ENCODE data around the gene GRB10. TPM values are rescaled to one million over a fixed set of nuclear protein-coding genes. Genes with fewer than 3 reads are reported as not detected.

Gene GRB10
- total RNA-seq, 4 donors from 2014 or later = 8.8 to 55.7 (median 14.3) TPM

GRCh38 chr7:50826371-50827172 is 43.9 kb upstream of the GRB10 start:
- no peaks in the 10 kb centered on the region for H3K36me3 ChIP-seq
- TF ChIP-seq, protein P1, sequence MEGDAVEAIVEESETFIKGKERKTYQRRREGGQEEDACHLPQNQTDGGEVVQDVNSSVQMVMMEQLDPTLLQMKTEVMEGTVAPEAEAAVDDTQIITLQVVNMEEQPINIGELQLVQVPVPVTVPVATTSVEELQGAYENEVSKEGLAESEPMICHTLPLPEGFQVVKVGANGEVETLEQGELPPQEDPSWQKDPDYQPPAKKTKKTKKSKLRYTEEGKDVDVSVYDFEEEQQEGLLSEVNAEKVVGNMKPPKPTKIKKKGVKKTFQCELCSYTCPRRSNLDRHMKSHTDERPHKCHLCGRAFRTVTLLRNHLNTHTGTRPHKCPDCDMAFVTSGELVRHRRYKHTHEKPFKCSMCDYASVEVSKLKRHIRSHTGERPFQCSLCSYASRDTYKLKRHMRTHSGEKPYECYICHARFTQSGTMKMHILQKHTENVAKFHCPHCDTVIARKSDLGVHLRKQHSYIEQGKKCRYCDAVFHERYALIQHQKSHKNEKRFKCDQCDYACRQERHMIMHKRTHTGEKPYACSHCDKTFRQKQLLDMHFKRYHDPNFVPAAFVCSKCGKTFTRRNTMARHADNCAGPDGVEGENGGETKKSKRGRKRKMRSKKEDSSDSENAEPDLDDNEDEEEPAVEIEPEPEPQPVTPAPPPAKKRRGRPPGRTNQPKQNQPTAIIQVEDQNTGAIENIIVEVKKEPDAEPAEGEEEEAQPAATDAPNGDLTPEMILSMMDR (IDR thresholded peaks at IDR 0.05) = no peak
- TF ChIP-seq EP300 (IDR thresholded peaks at IDR 0.05; ENCODE audit: low read depth) (no peak), POLR2AphosphoS5 (IDR thresholded peaks at IDR 0.05) (no peak)
- H3K4me1 ChIP-seq = no peaks in the 10 kb centered on the region
- peaks cover under 1% of the 10 kb centered on the region for H3K27me3 ChIP-seq
- no peak for DNase-seq
- 86 to 89% methylated on average over 2 to 8 of the region's 8 CpGs for WGBS, 2 donors (ENCODE audit: low coverage in 1 of 2)
- intact Hi-C loops (cut with DNase I; ENCODE audit: low total_unique reads) = no loop called here
- no peak overlapping the region for H3K27ac ChIP-seq
- H3K9me3 ChIP-seq = no peaks in the 10 kb centered on the region
- no peak overlapping the region for H3K4me3 ChIP-seq
- in situ Hi-C loops (cut with MboI; ENCODE audit: low pct_ligation_motif_present in 1 of 4, low pct_unique_long_range_greater_than_20kb in 1 of 4, low sequenced_read_pairs in 3 of 4) = no loop called here

DNA sequence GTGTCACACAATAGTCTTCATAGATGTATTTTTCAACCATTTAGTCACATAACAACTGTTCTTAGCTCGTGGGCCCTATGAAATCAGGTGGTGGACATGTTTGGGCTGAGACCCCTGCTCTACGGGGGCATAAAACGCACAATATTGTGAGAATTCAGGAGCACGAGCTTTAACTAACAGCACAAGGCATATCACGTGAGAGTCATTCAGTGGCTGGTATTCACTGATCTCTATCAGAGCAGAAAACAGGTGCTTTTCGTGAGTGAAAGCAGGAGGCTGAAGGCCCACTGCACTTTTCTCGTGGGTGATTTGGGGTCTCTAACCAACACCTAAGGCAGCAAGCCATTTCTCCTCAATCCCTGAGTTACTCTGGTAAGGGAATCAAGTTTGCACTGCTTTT is 42.8 kb upstream of the GRB10 start:
- in situ Hi-C loops (cut with MboI; ENCODE audit: low pct_ligation_motif_present in 1 of 4, low pct_unique_long_range_greater_than_20kb in 1 of 4, low sequenced_read_pairs in 3 of 4) = no loop called here
- 78 to 81% methylated on average over 3 to 7 of the region's 7 CpGs for WGBS, 2 donors (ENCODE audit: low coverage in 1 of 2)
- Histone ChIP-seq H3K27me3 (no peaks in the 10 kb centered on the region), H3K4me1 (no peaks in the 10 kb centered on the region), H3K36me3 (no peaks in the 10 kb centered on the region), H3K4me3 (no peak overlapping the region), H3K9me3 (no peaks in the 10 kb centered on the region), H3K27ac (no peak overlapping the region)
- intact Hi-C loops (cut with DNase I; ENCODE audit: low total_unique reads) = no loop called here
- TF ChIP-seq, protein P1 (IDR thresholded peaks at IDR 0.05) = no peak
- no peak for TF ChIP-seq POLR2AphosphoS5 (IDR thresholded peaks at IDR 0.05)
- TF ChIP-seq POLR2A (IDR thresholded peaks at IDR 0.05) = no peak
- TF ChIP-seq EP300 (IDR thresholded peaks at IDR 0.05; ENCODE audit: low read depth) = no peak
- no peak for DNase-seq

DNA sequence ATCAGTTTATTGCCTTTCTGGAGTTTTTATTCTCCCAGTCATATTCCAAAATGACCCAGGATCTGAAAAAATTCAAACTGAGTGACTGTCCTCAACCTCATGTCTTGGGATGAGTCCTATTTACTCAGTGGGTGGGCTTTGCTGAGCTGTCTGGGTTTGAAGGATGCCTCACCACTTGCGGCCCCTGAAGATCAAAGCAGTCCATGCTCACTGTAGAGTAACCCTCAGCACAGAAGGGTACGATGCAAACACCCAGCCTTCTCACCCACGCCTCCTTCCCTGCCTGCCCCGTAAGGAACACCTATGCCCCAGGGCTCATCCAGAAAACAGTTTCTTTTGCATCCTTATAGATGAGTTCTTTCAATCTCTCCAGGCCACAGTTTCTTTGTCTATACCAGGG is 42.2 kb upstream of the GRB10 start:
- Histone ChIP-seq H3K9me3 (no peaks in the 10 kb centered on the region), H3K27me3 (no peaks in the 10 kb centered on the region), H3K4me3 (no peak overlapping the region), H3K4me1 (no peaks in the 10 kb centered on the region), H3K36me3 (no peaks in the 10 kb centered on the region), H3K27ac (no peak overlapping the region)
- 40 to 61% methylated on average over 1 to 4 of the region's 4 CpGs for WGBS, 2 donors (ENCODE audit: low coverage in 1 of 2)
- in situ Hi-C loops (cut with MboI; ENCODE audit: low pct_ligation_motif_present in 1 of 4, low pct_unique_long_range_greater_than_20kb in 1 of 4, low sequenced_read_pairs in 3 of 4) = no loop called here
- DNase-seq = no peak
- intact Hi-C loops (cut with DNase I; ENCODE audit: low total_unique reads) = no loop called here
- TF ChIP-seq POLR2A (IDR thresholded peaks at IDR 0.05) = no peak
- TF ChIP-seq, protein P1 (IDR thresholded peaks at IDR 0.05) = no peak
- TF ChIP-seq EP300 (IDR thresholded peaks at IDR 0.05; ENCODE audit: low read depth) = no peak
- TF ChIP-seq POLR2AphosphoS5 (IDR thresholded peaks at IDR 0.05) = no peak

DNA sequence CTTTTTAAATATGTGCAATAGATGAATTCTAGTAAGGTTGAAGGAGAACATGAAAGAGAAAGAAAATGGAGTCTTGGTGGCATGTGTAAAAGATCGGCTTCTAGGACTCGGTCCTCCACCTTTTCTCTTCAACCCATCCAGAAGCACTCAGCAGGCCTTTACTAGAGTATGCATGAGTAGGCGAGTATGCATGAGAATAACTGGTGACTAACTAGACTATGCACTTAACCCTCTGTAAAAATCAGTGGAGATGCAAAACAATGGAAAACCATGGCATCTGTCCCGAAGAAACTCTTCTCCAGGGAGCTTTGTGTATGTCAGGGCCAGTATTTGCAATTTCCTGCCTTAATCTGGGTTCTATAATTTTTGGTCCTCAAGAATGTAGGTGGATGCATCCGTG is 40.0 kb upstream of the GRB10 start:
- intact Hi-C loops (cut with DNase I; ENCODE audit: low total_unique reads) = no loop called here
- Histone ChIP-seq H3K4me3 (no peak overlapping the region), H3K4me1 (no peaks in the 10 kb centered on the region), H3K9me3 (no peaks in the 10 kb centered on the region), H3K36me3 (no peaks in the 10 kb centered on the region), H3K27ac (no peak overlapping the region), H3K27me3 (no peaks in the 10 kb centered on the region)
- in situ Hi-C loops (cut with MboI; ENCODE audit: low pct_ligation_motif_present in 1 of 4, low pct_unique_long_range_greater_than_20kb in 1 of 4, low sequenced_read_pairs in 3 of 4) = no loop called here
- no peak for DNase-seq
- 76 to 87% methylated on average over 2 to 5 of the region's 5 CpGs for WGBS, 2 donors (ENCODE audit: low coverage in 1 of 2)
- TF ChIP-seq, protein P1 (IDR thresholded peaks at IDR 0.05) = no peak
- TF ChIP-seq EP300 (IDR thresholded peaks at IDR 0.05; ENCODE audit: low read depth) (no peak), POLR2A (IDR thresholded peaks at IDR 0.05) (no peak), POLR2AphosphoS5 (IDR thresholded peaks at IDR 0.05) (no peak)
